HL-60 (cell line): Measurements from ENCODE around the gene NUDC.

Source experiments
- DNase-seq, 2 experiments: peaks; one replicate each; pipeline ENCODE4 v3.0.0-alpha.2; 2010 to 2020; ENCODE audit warnings: low read depth in 1 of 2, low spot score in 1 of 2
- H3K27ac ChIP-seq: fragments of 250-450 bp; sonication (Bioruptor Pico); replicated peaks from 2 replicates; pipeline ENCODE4 v1.5.1; 2020; ENCODE audit warnings: mild to moderate bottlenecking, moderate library complexity
- H3K27me3 ChIP-seq: fragments of 250-450 bp; sonication (Bioruptor Pico); 2 replicates; pipeline ENCODE4 v1.5.1; 2021; ENCODE audit warnings: mild to moderate bottlenecking, moderate library complexity; ENCODE audit not compliant: insufficient read depth, poor library complexity, severe bottlenecking
- H3K4me3 ChIP-seq: replicated peaks from 2 replicates; pipeline ENCODE4 v1.5.1; 2011; ENCODE audit warnings: mild to moderate bottlenecking, control low read depth, low read length; ENCODE audit not compliant: insufficient read depth
- GABPA ChIP-seq: IDR thresholded peaks from 2 replicates; pipeline ENCODE4 v1.6.1; 2012; ENCODE audit warnings: low read depth
- POLR2AphosphoS5 ChIP-seq: IDR thresholded peaks from 2 replicates; pipeline ENCODE4 v1.6.1; 2012; ENCODE audit warnings: low read depth
- REST ChIP-seq: IDR thresholded peaks from 2 replicates; pipeline ENCODE4 v1.6.1; 2012; ENCODE audit warnings: low read depth; ENCODE audit not compliant: insufficient replicate concordance
- SPI1 ChIP-seq: IDR thresholded peaks from 2 replicates; pipeline ENCODE4 v1.6.1; 2012; ENCODE audit warnings: low read depth, mild to moderate bottlenecking, borderline replicate concordance
- TF ChIP-seq, protein P1 (sequence below): IDR thresholded peaks from one replicate; pipeline ENCODE4 v1.5.1; 2011; ENCODE audit warnings: low read length, control low read depth, inconsistent platforms; ENCODE audit not compliant: insufficient read depth

Gene NUDC

GRCh38 chr1:26911399-26912146 is 10.0 kb upstream of the NUDC start:
- H3K27me3 ChIP-seq: no peaks in the 10 kb centered on the region
- TF ChIP-seq REST (no peak), SPI1 (no peak), POLR2AphosphoS5 (no peak), GABPA (no peak)
- TF ChIP-seq, protein P1, sequence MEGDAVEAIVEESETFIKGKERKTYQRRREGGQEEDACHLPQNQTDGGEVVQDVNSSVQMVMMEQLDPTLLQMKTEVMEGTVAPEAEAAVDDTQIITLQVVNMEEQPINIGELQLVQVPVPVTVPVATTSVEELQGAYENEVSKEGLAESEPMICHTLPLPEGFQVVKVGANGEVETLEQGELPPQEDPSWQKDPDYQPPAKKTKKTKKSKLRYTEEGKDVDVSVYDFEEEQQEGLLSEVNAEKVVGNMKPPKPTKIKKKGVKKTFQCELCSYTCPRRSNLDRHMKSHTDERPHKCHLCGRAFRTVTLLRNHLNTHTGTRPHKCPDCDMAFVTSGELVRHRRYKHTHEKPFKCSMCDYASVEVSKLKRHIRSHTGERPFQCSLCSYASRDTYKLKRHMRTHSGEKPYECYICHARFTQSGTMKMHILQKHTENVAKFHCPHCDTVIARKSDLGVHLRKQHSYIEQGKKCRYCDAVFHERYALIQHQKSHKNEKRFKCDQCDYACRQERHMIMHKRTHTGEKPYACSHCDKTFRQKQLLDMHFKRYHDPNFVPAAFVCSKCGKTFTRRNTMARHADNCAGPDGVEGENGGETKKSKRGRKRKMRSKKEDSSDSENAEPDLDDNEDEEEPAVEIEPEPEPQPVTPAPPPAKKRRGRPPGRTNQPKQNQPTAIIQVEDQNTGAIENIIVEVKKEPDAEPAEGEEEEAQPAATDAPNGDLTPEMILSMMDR: no peak
- H3K27ac ChIP-seq: no peak overlapping the region
- H3K4me3 ChIP-seq: no peak overlapping the region
- DNase-seq: no peak

DNA sequence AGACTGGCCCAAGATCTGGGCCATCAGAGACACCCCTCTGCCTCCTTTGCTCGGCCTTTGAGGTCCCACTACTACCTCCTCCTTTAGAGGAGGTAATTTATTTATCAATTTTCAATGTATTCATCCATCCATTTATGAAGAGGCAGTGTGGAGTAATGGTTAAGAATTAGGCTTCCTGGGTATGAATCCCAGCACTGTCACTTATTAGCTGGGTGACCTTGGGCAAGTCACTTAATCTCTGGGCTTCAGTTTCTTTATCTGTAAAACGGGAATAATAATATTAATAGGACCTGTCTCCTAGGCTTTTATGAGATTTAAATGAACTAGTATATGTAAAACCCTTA is 9.4 kb upstream of the NUDC start:
- DNase-seq: no peak
- Histone ChIP-seq H3K27me3 (no peaks in the 10 kb centered on the region), H3K4me3 (no peak overlapping the region), H3K27ac (no peak overlapping the region)
- TF ChIP-seq REST (no peak), GABPA (no peak), SPI1 (no peak), POLR2AphosphoS5 (no peak)
- TF ChIP-seq, protein P1: no peak

DNA sequence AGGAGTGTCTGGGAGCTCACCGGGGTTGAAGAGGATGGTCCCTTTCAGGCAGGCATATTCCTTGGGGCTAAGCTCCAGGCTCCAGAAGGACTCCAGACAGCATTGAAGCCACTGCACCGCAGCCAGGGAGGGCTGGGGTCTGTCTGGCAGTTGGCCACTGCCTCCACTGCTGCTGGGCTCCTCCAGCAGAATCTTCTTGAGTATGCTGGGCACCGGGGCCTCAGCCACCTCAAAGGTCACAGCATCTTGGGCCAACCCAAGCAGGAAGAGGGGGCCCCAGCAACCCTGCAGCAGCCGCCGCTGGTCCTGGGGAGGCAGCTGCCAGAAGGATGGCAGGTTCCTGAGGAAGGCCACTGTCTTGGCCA is 8.2 kb upstream of the NUDC start:
- no peak overlapping the region for H3K4me3 ChIP-seq
- no peak for DNase-seq
- no peak overlapping the region for H3K27ac ChIP-seq
- H3K27me3 ChIP-seq: no peaks in the 10 kb centered on the region
- TF ChIP-seq, protein P1: no peak
- no peak for TF ChIP-seq SPI1
